Lower leg skin (tissue), 4 donors: ENCODE results near the gene RHBDL3. TPM values are rescaled to one million over a fixed set of nuclear protein-coding genes. Genes with fewer than 3 reads are reported as not detected.

ENCODE experiments used
- DNase-seq, 2 donors: peaks; one replicate each; pipeline ENCODE4 v3.0.0-alpha.2; 2019; ENCODE audit warnings: low spot score in 2 of 2
- H3K4me3 ChIP-seq: fragments of 200-600 bp; sonication (generic); 2 replicates; pipeline ENCODE4 v1.5.1; 2017; ENCODE audit warnings: mild to moderate bottlenecking, low read depth; ENCODE audit not compliant: poor library complexity, severe bottlenecking
- CTCF ChIP-seq, 3 donors: fragments of 450-650 bp; IDR thresholded peaks; one replicate each; pipeline ENCODE4 v1.5.1; 2016; ENCODE audit warnings: antibody characterized with exemption in 3 of 3, mild to moderate bottlenecking in 3 of 3, moderate library complexity in 2 of 3
- POLR2A ChIP-seq, 2 donors: fragments of 450-650 bp; IDR thresholded peaks; one replicate each; pipeline ENCODE4 v1.6.1; 2016 to 2017; ENCODE audit warnings: antibody characterized with exemption in 2 of 2, mild to moderate bottlenecking in 1 of 2, moderate library complexity in 1 of 2
- WGBS, 2 donors: methylation state at CpG; one replicate each; pipeline ENCODE4 v1.1.5; 2018; 5-methylcytosine and 5-hydroxymethylcytosine counted together
- intact Hi-C: fragments of 100-400 bp; cut with DNase I; formaldehyde crosslinking; loops from one replicate; pipeline ENCODE4 v1.15.0; 2023; ENCODE audit warnings: low total_unique reads
- total RNA-seq, 4 donors: library from RNA; depleted of rRNA; stranded (reverse); fragments of >200 nt; gene quantifications; one replicate each; pipeline ENCODE4 v1.1.0, GENCODE V29; 2016

RHBDL3 gene
- total RNA-seq, 4 donors from 2014 or later = 0.12 to 0.71 (median 0.55) TPM; not detected in 1

- TF ChIP-seq CTCF (IDR thresholded peaks at IDR 0.05) = no peak
- no peak for TF ChIP-seq POLR2A (IDR thresholded peaks at IDR 0.05)
- intact Hi-C loops = no loop called here
- H3K4me3 ChIP-seq = no peak overlapping the region
- WGBS, 2 donors = 45 to 49% methylated on average over 7 to 8 of the region's 9 CpGs
- DNase-seq = no peak
Measured at GRCh38 chr17:32281011-32281451, 15.4 kb downstream of the RHBDL3 start.

GRCh38 chr17:32283745-32284201, 18.1 kb downstream of the RHBDL3 start:
- no peak for TF ChIP-seq CTCF (IDR thresholded peaks at IDR 0.05)
- no peak for TF ChIP-seq POLR2A (IDR thresholded peaks at IDR 0.05)
- intact Hi-C loops = no loop called here
- WGBS, 2 donors = 77 to 82% methylated on average over 20 of the region's 20 CpGs
- no peak overlapping the region for H3K4me3 ChIP-seq
- DNase-seq = no peak

- DNase-seq = no peak
- WGBS, 2 donors = 92 to 94% methylated on average over 8 of the region's 8 CpGs
- no peak for TF ChIP-seq POLR2A (IDR thresholded peaks at IDR 0.05)
- TF ChIP-seq CTCF (IDR thresholded peaks at IDR 0.05) = no peak
- intact Hi-C loops = no loop called here
- no peak overlapping the region for H3K4me3 ChIP-seq
Measured at GRCh38 chr17:32285306-32285705, 19.7 kb downstream of the RHBDL3 start.

GRCh38 chr17:32285746-32286517, 20.3 kb downstream of the RHBDL3 start:
- intact Hi-C loops = no loop called here
- TF ChIP-seq POLR2A (IDR thresholded peaks at IDR 0.05) = no peak
- TF ChIP-seq CTCF (IDR thresholded peaks at IDR 0.05) = no peak
- DNase-seq = no peak
- WGBS, 2 donors = 86% methylated on average over 9 of the region's 9 CpGs
- H3K4me3 ChIP-seq = no peak overlapping the region

GRCh38 chr17:32286518-32286900, 20.9 kb downstream of the RHBDL3 start:
- TF ChIP-seq CTCF (IDR thresholded peaks at IDR 0.05) (no peak), POLR2A (IDR thresholded peaks at IDR 0.05) (no peak)
- intact Hi-C loops = no loop called here
- WGBS, 2 donors = 88% methylated on average over 5 of the region's 5 CpGs
- H3K4me3 ChIP-seq = no peak overlapping the region
- DNase-seq = no peak
